PC-3 (cell line): Measurements from ENCODE around the gene GPR108. TPM values are rescaled to one million over a fixed set of nuclear protein-coding genes. Genes with fewer than 3 reads are reported as not detected.

Experiments used
- ATAC-seq: fragments of 200-7000 bp; cut with Tn5 transposase; 2 replicates; pipeline ENCODE4 v1.9.1; 2020; ENCODE audit warnings: mild to moderate bottlenecking, moderate library complexity
- BruUV-seq: library from RNA; stranded (reverse); fragments of 400-500 nt; replicated peaks from 2 replicates; lab custom pipeline; 2021; lab: Mats Ljungman, UMichigan
- CTCF ChIA-PET: fragments of 300-600 bp; sonication (Branson Sonifier 250); formaldehyde crosslinking; loops from one replicate; lab custom pipeline; 2022; ENCODE audit warnings: antibody characterized with exemption; lab: Charles Lee
- POLR2A ChIA-PET: fragments of 300-600 bp; sonication (Branson Sonifier 250); formaldehyde crosslinking; loops from one replicate; lab custom pipeline; 2022; ENCODE audit warnings: antibody characterized with exemption; ENCODE audit not compliant: unreplicated experiment; lab: Charles Lee
- DNase-seq: peaks from one replicate; pipeline ENCODE4 v3.0.0-alpha.2; 2015
- H2AFZ ChIP-seq: fragments of 300-600 bp; sonication (generic); 2 replicates; pipeline ENCODE4 v1.6.0; 2016; ENCODE audit warnings: antibody characterized with exemption, low read length
- H3F3A ChIP-seq: fragments of 300-600 bp; sonication (generic); one replicate; pipeline ENCODE4 v1.6.0; 2017; ENCODE audit warnings: antibody characterized with exemption, low read length, control low read depth, mild to moderate bottlenecking; ENCODE audit not compliant: unreplicated experiment
- H3K27ac ChIP-seq: fragments of 300-600 bp; sonication (generic); 2 replicates; pipeline ENCODE4 v1.5.1; 2016; ENCODE audit warnings: mild to moderate bottlenecking, low read length
- H3K27me3 ChIP-seq: fragments of 300-600 bp; sonication (generic); 2 replicates; pipeline ENCODE4 v1.6.1; 2016; ENCODE audit warnings: low read length, mixed read lengths
- H3K36me3 ChIP-seq: fragments of 300-600 bp; sonication (generic); 2 replicates; pipeline ENCODE4 v1.6.1; 2016; ENCODE audit warnings: low read depth, mixed run types, low read length, mixed read lengths
- H3K4me1 ChIP-seq: fragments of 300-600 bp; sonication (generic); 2 replicates; pipeline ENCODE4 v1.5.1; 2016; ENCODE audit warnings: low read length; ENCODE audit not compliant: insufficient read depth
- H3K4me2 ChIP-seq: fragments of 300-600 bp; sonication (generic); 2 replicates; pipeline ENCODE4 v1.6.0; 2016; ENCODE audit warnings: low read length
- H3K4me3 ChIP-seq: fragments of 300-600 bp; sonication (generic); 2 replicates; pipeline ENCODE4 v1.5.1; 2016; ENCODE audit warnings: mild to moderate bottlenecking, low read length, mixed read lengths
- H3K79me2 ChIP-seq: fragments of 300-600 bp; sonication (generic); 2 replicates; pipeline ENCODE4 v1.6.1; 2017; ENCODE audit warnings: low read length, mixed read lengths
- H3K9ac ChIP-seq: fragments of 300-600 bp; sonication (generic); 2 replicates; pipeline ENCODE4 v1.6.0; 2016; ENCODE audit warnings: mild to moderate bottlenecking, low read length
- H3K9me2 ChIP-seq: fragments of 300-600 bp; sonication (generic); replicated peaks from 2 replicates; pipeline ENCODE4 v1.6.1; 2016; ENCODE audit warnings: mixed run types, low read length, mixed read lengths
- H3K9me3 ChIP-seq: fragments of 300-600 bp; sonication (generic); 2 replicates; pipeline ENCODE4 v1.6.1; 2016; ENCODE audit warnings: low read length, mixed read lengths
- H4K20me1 ChIP-seq: fragments of 300-600 bp; sonication (generic); 2 replicates; pipeline ENCODE4 v1.6.1; 2016; ENCODE audit warnings: low read length, mixed read lengths
- CTCF ChIP-seq: fragments of 300-600 bp; sonication (generic); conservative IDR thresholded peaks from 2 replicates; pipeline ENCODE4 v1.5.1; 2017; ENCODE audit warnings: antibody characterized with exemption, low read depth, mild to moderate bottlenecking, low read length
- EZH2 ChIP-seq: fragments of 300-600 bp; sonication (generic); IDR thresholded peaks from one replicate; pipeline ENCODE4 v1.6.1; 2017; ENCODE audit warnings: antibody characterized with exemption, mild to moderate bottlenecking, low read length; ENCODE audit not compliant: unreplicated experiment
- EZH2phosphoT487 ChIP-seq: fragments of 300-600 bp; sonication (generic); IDR thresholded peaks from 2 replicates; pipeline ENCODE4 v1.6.1; 2018; ENCODE audit warnings: mild to moderate bottlenecking, antibody characterized with exemption, low read length, borderline replicate concordance
- intact Hi-C: fragments of 100-400 bp; cut with micrococcal nuclease; formaldehyde crosslinking; loops from 2 replicates; pipeline ENCODE4 v1.9.0; 2023
- total RNA-seq: library from RNA; depleted of rRNA; stranded (reverse); fragments of >200 nt; gene quantifications from 2 replicates; pipeline ENCODE4 v1.2.3, GENCODE V29; 2014

The GPR108 gene
- total RNA-seq, 1 experiment from 2014 or later: 78.7 TPM

GRCh38 chr19:6738787-6739389 lies 1.5 kb upstream of the GPR108 start:
- POLR2A ChIA-PET: no interaction called here
- Histone ChIP-seq H3F3A (no peaks in the 10 kb centered on the region), H3K4me2 (peak overlapping the region; percentile 95), H4K20me1 (no peaks in the 10 kb centered on the region), H3K4me3 (peak overlapping the region; percentile 67), H3K79me2 (peaks cover 50% of the 10 kb centered on the region), H3K9ac (peak overlapping the region; percentile 57), H3K27me3 (no peaks in the 10 kb centered on the region), H3K9me2 (no peaks in the 10 kb centered on the region), H2AFZ (peak overlapping the region; percentile 96), H3K9me3 (no peaks in the 10 kb centered on the region), H3K27ac (peak overlapping the region; percentile 50), H3K4me1 (peaks cover 39% of the 10 kb centered on the region), H3K36me3 (peaks cover 12% of the 10 kb centered on the region)
- CTCF ChIA-PET: interaction anchor here (1.1 to 2.3 kb wide), 3 partner anchors 123 to 223 kb away, joined by 6 to 40 read pairs (median 9); no protein-coding TSS in a partner anchor
- BruUV-seq: no TSS peak
- intact Hi-C loops: loop anchor here (1.0 to 5.0 kb wide), 2 partner anchors 124 to 127 kb away; no protein-coding TSS in a partner anchor
- DNase-seq: no peak
- no peak; the same call in 1 of the 2 replicates for TF ChIP-seq CTCF
- TF ChIP-seq EZH2: no peak
- TF ChIP-seq EZH2phosphoT487: no peak
- no peak; the same call in 1 of the 2 replicates for ATAC-seq

- H3K4me1 ChIP-seq: peaks cover 32% of the 10 kb centered on the region
- H3K27me3 ChIP-seq: no peaks in the 10 kb centered on the region
- peak; percentile 35 for ATAC-seq
- BruUV-seq: no TSS peak
- CTCF ChIA-PET: interaction anchor here (0.6 to 2.3 kb wide), 5 partner anchors 124 to 285 kb away, joined by 6 to 40 read pairs (median 6); no protein-coding TSS in a partner anchor
- no peaks in the 10 kb centered on the region for H4K20me1 ChIP-seq
- no peaks in the 10 kb centered on the region for H3F3A ChIP-seq
- H3K27ac ChIP-seq: peak overlapping the region; percentile 50
- H3K9me3 ChIP-seq: no peaks in the 10 kb centered on the region
- H2AFZ ChIP-seq: peak overlapping the region; percentile 96
- DNase-seq: peak; percentile 100
- peak overlapping the region; percentile 95 for H3K4me2 ChIP-seq
- intact Hi-C loops: loop anchor here (1.0 to 5.0 kb wide), 4 partner anchors 29 to 222 kb away; partner anchors contain the start of gene SH2D3A
- peaks cover 47% of the 10 kb centered on the region for H3K79me2 ChIP-seq
- POLR2A ChIA-PET: no interaction called here
- H3K9me2 ChIP-seq: no peaks in the 10 kb centered on the region
- peak overlapping the region; percentile 57; the same call in 1 of the 2 replicates for H3K9ac ChIP-seq
- H3K36me3 ChIP-seq: peaks cover 5% of the 10 kb centered on the region
- TF ChIP-seq EZH2 (no peak), CTCF (peak; percentile 92)
- H3K4me3 ChIP-seq: peak overlapping the region; percentile 67; the same call in 1 of the 2 replicates
Observed at GRCh38 chr19:6737873-6738786, 750 bp upstream of the GPR108 start.
